Measurements from ENCODE around the gene MGMT. TPM values are rescaled to one million over a fixed set of nuclear protein-coding genes. Genes with fewer than 3 reads are reported as not detected.

Gene MGMT
- polyA plus RNA-seq, 1 of the 3 experiments (the other 2 are of a cell fraction) = 10.8 TPM

- no peak for TF ChIP-seq NRF1 (IDR thresholded peaks at IDR 0.05; ENCODE audit: low read depth, low read length)
- no peak for TF ChIP-seq TEAD4 (IDR thresholded peaks at IDR 0.05; ENCODE audit: borderline replicate concordance, insufficient read depth)
- TF ChIP-seq ZBTB33 (IDR thresholded peaks at IDR 0.05; ENCODE audit: borderline replicate concordance, low read depth) = no peak
- no peak for TF ChIP-seq MEF2A (IDR thresholded peaks at IDR 0.05; ENCODE audit: borderline replicate concordance, low read depth)
These were observed 341.3 kb downstream of the MGMT start (continued) for GRCh38 chr10:129808092-129808983.

GRCh38 chr10:129809431-129809830 lies 342.4 kb downstream of the MGMT start:
- no peaks in the 10 kb centered on the region for H3K9me3 ChIP-seq
- H3K4me1 ChIP-seq (ENCODE audit: control insufficient read depth in 1 of 2, insufficient read depth in 2 of 2, low read depth in 1 of 2, low read length in 1 of 2) = no peaks in the 10 kb centered on the region

More at GRCh38 chr10:129809431-129809830, 342.4 kb downstream of the MGMT start:
- TF ChIP-seq CHD2 (IDR thresholded peaks at IDR 0.05; ENCODE audit: low read length, partially characterized antibody) (no peak), USF1 (IDR thresholded peaks at IDR 0.05; ENCODE audit: borderline replicate concordance, low read depth) (no peak), MAX (IDR thresholded peaks at IDR 0.05; ENCODE audit: low read depth) (no peak), TEAD4 (IDR thresholded peaks at IDR 0.05; ENCODE audit: borderline replicate concordance, insufficient read depth) (no peak), JUND (IDR thresholded peaks at IDR 0.05) (no peak), RAD21 (IDR thresholded peaks at IDR 0.05; ENCODE audit: low read length) (no peak), MXI1 (IDR thresholded peaks at IDR 0.05; ENCODE audit: low read depth, low read length) (no peak), REST (IDR thresholded peaks at IDR 0.05; ENCODE audit: low read depth, low read length) (no peak)
- no peaks in the 10 kb centered on the region for H3F3A ChIP-seq (replicated peaks; ENCODE audit: insufficient read depth)
- no peaks in the 10 kb centered on the region for H3K9me2 ChIP-seq
- H2AFZ ChIP-seq (ENCODE audit: low read depth) = no peak overlapping the region
- no peak overlapping the region for H3K9ac ChIP-seq
- DNase-seq = no peak
- H3K27ac ChIP-seq (ENCODE audit: low read depth in 2 of 2, low read length in 1 of 2) = no peak overlapping the region
- H3K4me2 ChIP-seq = no peak overlapping the region
- POLR2A ChIA-PET = no interaction called here
- H3K4me3 ChIP-seq (ENCODE audit: low read depth in 2 of 2, low read length in 1 of 2) = no peak overlapping the region
- CTCF ChIA-PET = no interaction called here
- H3K36me3 ChIP-seq (replicated peaks in 1 of 2; ENCODE audit: control insufficient read depth in 1 of 2, insufficient read depth in 2 of 2, low read length in 1 of 2) = no peaks in the 10 kb centered on the region
- H3K27me3 ChIP-seq (ENCODE audit: insufficient read depth) = no peaks in the 10 kb centered on the region
- no peaks in the 10 kb centered on the region for H3K79me2 ChIP-seq (ENCODE audit: insufficient read depth)
- no peaks in the 10 kb centered on the region for H4K20me1 ChIP-seq (ENCODE audit: insufficient read depth)
- 50% methylated on average over 9 of the region's 9 CpGs for WGBS (ENCODE audit: low lambda C conversion rate)

Measured in SK-N-SH (cell line).